ENCODE measurements around the gene ADARB2. TPM values are rescaled to one million over a fixed set of nuclear protein-coding genes. Genes with fewer than 3 reads are reported as not detected.

Gene ADARB2
- total and polyA plus RNA-seq, 2 donors (not counting 1 experiment from before 2014, with no cell fraction given), result not detected

DNA sequence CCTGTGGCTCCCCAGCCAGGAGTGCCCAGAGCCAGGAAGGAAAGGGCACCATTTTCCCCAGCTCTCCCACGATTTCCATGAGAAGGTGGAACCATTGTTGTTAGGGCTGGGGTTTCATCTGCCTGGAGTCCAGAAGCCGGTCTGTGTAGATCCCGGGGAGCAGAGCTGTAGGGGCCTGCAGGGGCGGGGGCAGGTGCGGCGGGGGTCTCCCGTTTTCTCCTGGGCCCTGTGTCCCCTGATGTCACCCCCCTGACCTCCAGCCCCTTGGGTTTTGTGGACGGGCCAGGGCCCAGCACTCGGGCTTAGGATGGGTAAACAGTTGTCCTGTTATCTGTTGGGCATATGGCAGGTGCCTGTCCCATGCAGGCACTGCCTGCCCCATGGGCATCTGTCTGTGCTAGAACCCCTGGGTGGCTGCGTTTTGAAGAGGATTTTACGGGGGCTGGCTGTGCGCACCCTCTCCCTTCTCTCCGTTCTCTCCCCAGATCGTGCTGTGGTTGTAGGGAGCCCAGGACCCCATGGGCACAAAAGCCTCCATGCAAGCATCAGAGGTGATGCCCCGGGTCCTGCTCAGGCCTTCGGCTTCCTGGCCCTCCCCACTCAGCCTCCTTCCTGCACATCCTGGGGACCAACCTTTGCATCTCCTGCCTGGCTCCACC, 522.3 kb downstream of the ADARB2 start:
- Histone ChIP-seq H3K9me3 (ENCODE audit: control insufficient read depth, insufficient read depth, low read depth, low read length) (no peaks in the 10 kb centered on the region), H3K4me3 (replicated peaks in 1 of 4; ENCODE audit: control extremely low read depth in 1 of 4, insufficient read depth in 1 of 4, low read depth in 3 of 4, low read length in 4 of 4) (no peak overlapping the region), H4K20me1 (ENCODE audit: control insufficient read depth, extremely low read depth, insufficient read depth, low read length) (no peaks in the 10 kb centered on the region), H3K27me3 (ENCODE audit: control insufficient read depth, insufficient read depth, low read length) (no peaks in the 10 kb centered on the region), H3K4me2 (ENCODE audit: extremely low read depth, insufficient read depth, low read length) (no peak overlapping the region), H3K27ac (ENCODE audit: insufficient read depth, low read length) (no peak overlapping the region), H3K79me2 (ENCODE audit: control insufficient read depth, insufficient read depth, low read length) (no peaks in the 10 kb centered on the region), H2AFZ (ENCODE audit: low read length) (no peak overlapping the region), H3K9ac (ENCODE audit: insufficient read depth, low read length) (no peak overlapping the region), H3K36me3 (ENCODE audit: control insufficient read depth, insufficient read depth, low read length) (no peaks in the 10 kb centered on the region), H3K4me1 (ENCODE audit: control insufficient read depth, extremely low read depth, insufficient read depth, low read length) (no peaks in the 10 kb centered on the region)
- no peak for TF ChIP-seq EZH2 (IDR thresholded peaks at IDR 0.05; ENCODE audit: low read length, missing control alignments)
- TF ChIP-seq, protein P1, sequence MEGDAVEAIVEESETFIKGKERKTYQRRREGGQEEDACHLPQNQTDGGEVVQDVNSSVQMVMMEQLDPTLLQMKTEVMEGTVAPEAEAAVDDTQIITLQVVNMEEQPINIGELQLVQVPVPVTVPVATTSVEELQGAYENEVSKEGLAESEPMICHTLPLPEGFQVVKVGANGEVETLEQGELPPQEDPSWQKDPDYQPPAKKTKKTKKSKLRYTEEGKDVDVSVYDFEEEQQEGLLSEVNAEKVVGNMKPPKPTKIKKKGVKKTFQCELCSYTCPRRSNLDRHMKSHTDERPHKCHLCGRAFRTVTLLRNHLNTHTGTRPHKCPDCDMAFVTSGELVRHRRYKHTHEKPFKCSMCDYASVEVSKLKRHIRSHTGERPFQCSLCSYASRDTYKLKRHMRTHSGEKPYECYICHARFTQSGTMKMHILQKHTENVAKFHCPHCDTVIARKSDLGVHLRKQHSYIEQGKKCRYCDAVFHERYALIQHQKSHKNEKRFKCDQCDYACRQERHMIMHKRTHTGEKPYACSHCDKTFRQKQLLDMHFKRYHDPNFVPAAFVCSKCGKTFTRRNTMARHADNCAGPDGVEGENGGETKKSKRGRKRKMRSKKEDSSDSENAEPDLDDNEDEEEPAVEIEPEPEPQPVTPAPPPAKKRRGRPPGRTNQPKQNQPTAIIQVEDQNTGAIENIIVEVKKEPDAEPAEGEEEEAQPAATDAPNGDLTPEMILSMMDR (conservative IDR thresholded peaks at IDR 0.05 in 1 of 2, IDR thresholded peaks at IDR 0.05 in 1 of 2; ENCODE audit: low read depth in 1 of 2, low read length in 2 of 2), result no peak
- no peak for DNase-seq (ENCODE audit: low read depth in 2 of 2)

DNA sequence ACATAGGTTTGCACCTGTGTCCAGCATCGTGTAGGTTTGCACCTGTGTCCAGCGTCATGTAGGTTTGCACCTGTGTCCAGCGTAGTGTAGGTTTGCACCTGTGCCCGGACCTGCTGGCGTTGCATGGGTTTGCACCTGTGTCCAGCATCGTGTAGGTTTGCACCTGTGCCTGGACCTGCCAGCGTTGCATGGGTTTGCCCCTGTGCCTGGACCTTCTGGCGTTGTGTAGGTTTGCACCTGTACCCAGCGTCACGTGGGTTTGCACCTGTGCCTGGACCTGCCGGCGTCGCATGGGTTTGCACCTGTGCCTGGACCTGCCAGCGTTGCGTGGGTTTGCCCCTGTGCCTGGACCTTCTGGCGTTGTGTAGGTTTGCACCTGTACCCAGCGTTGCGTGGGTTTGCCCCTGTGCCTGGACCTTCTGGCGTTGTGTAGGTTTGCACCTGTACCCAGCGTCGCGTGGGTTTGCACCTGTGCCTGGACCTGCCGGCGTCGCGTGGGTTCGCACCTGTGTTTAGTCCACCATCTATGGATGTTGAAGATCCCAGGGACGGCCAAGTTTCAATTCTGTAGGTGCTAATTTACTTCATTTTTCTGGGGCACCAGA, 523.2 kb downstream of the ADARB2 start:
- Histone ChIP-seq H3K27me3 (ENCODE audit: control insufficient read depth, insufficient read depth, low read length) (no peaks in the 10 kb centered on the region), H3K79me2 (ENCODE audit: control insufficient read depth, insufficient read depth, low read length) (no peaks in the 10 kb centered on the region), H3K27ac (ENCODE audit: insufficient read depth, low read length) (no peak overlapping the region), H3K4me1 (ENCODE audit: control insufficient read depth, extremely low read depth, insufficient read depth, low read length) (no peaks in the 10 kb centered on the region), H2AFZ (ENCODE audit: low read length) (no peak overlapping the region), H3K9me3 (ENCODE audit: control insufficient read depth, insufficient read depth, low read depth, low read length) (no peaks in the 10 kb centered on the region), H3K9ac (ENCODE audit: insufficient read depth, low read length) (no peak overlapping the region), H3K4me2 (ENCODE audit: extremely low read depth, insufficient read depth, low read length) (no peak overlapping the region), H3K36me3 (ENCODE audit: control insufficient read depth, insufficient read depth, low read length) (no peaks in the 10 kb centered on the region), H3K4me3 (replicated peaks in 1 of 4; ENCODE audit: control extremely low read depth in 1 of 4, insufficient read depth in 1 of 4, low read depth in 3 of 4, low read length in 4 of 4) (no peak overlapping the region), H4K20me1 (ENCODE audit: control insufficient read depth, extremely low read depth, insufficient read depth, low read length) (no peaks in the 10 kb centered on the region)
- TF ChIP-seq, protein P1 (conservative IDR thresholded peaks at IDR 0.05 in 1 of 2, IDR thresholded peaks at IDR 0.05 in 1 of 2; ENCODE audit: low read depth in 1 of 2, low read length in 2 of 2), result no peak
- TF ChIP-seq EZH2 (IDR thresholded peaks at IDR 0.05; ENCODE audit: low read length, missing control alignments), result no peak
- no peak for DNase-seq (ENCODE audit: low read depth in 2 of 2)

DNA sequence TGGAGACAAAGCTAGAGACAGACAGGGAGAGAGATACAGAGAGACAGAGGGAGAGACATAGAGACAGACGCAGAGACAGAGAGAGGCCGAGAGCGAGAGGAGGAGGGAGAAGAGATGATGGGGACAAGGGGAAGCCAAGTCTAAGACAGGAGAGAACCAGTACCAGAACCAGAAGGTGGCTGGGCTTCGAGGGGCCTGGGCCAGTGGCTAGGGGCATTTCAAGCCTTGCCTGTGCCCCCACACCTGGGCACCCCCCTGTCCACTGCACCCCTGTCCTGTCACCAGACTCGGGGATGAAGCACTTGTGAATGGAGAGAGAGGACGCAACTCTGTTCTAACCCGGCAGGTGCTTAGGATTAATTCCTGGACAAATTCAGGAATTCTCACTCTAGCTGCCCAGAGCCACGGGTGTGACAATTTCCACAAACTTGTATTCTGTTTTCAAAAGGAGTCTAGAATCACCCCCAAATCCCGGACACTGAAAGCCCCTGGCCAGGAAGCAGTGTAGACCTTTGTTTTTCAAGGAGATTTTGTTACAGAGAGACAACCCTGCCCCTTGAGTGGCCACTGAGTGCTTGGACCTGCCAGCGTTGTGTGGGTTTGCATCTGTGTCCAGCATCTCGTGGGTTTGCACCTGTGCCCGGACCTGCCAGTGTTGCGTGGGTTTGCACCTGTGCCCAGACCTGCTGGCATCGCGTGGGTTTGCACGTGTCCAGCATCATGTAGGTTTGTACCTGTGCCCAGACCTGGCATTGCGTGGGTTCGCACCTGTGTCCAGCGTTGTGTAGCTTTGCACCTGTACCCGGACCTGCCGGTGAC, 523.9 kb downstream of the ADARB2 start:
- DNase-seq (ENCODE audit: low read depth in 2 of 2), result no peak
- Histone ChIP-seq H3K27me3 (ENCODE audit: control insufficient read depth, insufficient read depth, low read length) (no peaks in the 10 kb centered on the region), H3K9ac (ENCODE audit: insufficient read depth, low read length) (no peak overlapping the region), H3K27ac (ENCODE audit: insufficient read depth, low read length) (no peak overlapping the region), H3K36me3 (ENCODE audit: control insufficient read depth, insufficient read depth, low read length) (no peaks in the 10 kb centered on the region), H3K79me2 (ENCODE audit: control insufficient read depth, insufficient read depth, low read length) (no peaks in the 10 kb centered on the region), H4K20me1 (ENCODE audit: control insufficient read depth, extremely low read depth, insufficient read depth, low read length) (no peaks in the 10 kb centered on the region), H2AFZ (ENCODE audit: low read length) (no peak overlapping the region), H3K4me2 (ENCODE audit: extremely low read depth, insufficient read depth, low read length) (no peak overlapping the region), H3K9me3 (ENCODE audit: control insufficient read depth, insufficient read depth, low read depth, low read length) (no peaks in the 10 kb centered on the region), H3K4me1 (ENCODE audit: control insufficient read depth, extremely low read depth, insufficient read depth, low read length) (no peaks in the 10 kb centered on the region), H3K4me3 (replicated peaks in 1 of 4; ENCODE audit: control extremely low read depth in 1 of 4, insufficient read depth in 1 of 4, low read depth in 3 of 4, low read length in 4 of 4) (no peak overlapping the region)
- TF ChIP-seq EZH2 (IDR thresholded peaks at IDR 0.05; ENCODE audit: low read length, missing control alignments), result no peak
- TF ChIP-seq, protein P1 (conservative IDR thresholded peaks at IDR 0.05 in 1 of 2, IDR thresholded peaks at IDR 0.05 in 1 of 2; ENCODE audit: low read depth in 1 of 2, low read length in 2 of 2), result no peak
